Measurements from ENCODE around the gene SV2B. TPM values are rescaled to one million over a fixed set of nuclear protein-coding genes. Genes with fewer than 3 reads are reported as not detected.

SV2B gene
- total and polyA plus RNA-seq, 2 donors (not counting 3 experiments of a cell fraction or from before 2014, with no cell fraction given): not detected

GRCh38 chr15:91051248-91051647 is 48.8 kb upstream of the SV2B start:
- H3K4me1 ChIP-seq (ENCODE audit: control insufficient read depth, extremely low read depth, insufficient read depth, low read length): no peaks in the 10 kb centered on the region
- H2AFZ ChIP-seq (ENCODE audit: low read depth, low read length): no peak overlapping the region
- ChIA-PET CTCF (interaction anchor here (1.0 kb wide), 1 partner anchor 95 kb away, joined by 4 read pairs; no protein-coding TSS in a partner anchor), POLR2A (no interaction called here)
- FAIRE-seq: no peak
- no peak overlapping the region for H3K4me2 ChIP-seq (ENCODE audit: insufficient read depth, low read length)
- no peak for DNase-seq (ENCODE audit: low read depth, low spot score)
- peaks cover 11 to 23% of the 10 kb centered on the region in 2 experiments for H3K27me3 ChIP-seq (ENCODE audit: control insufficient read depth in 2 of 2, insufficient read depth in 2 of 2, low read length in 2 of 2)
- no peak overlapping the region for H3K9ac ChIP-seq (replicated peaks; ENCODE audit: extremely low read depth, insufficient read depth, low read length)
- no TSS peak for BruUV-seq (replicated peaks)
- H3K9me3 ChIP-seq (replicated peaks; ENCODE audit: control insufficient read depth, insufficient read depth, low read length): no peaks in the 10 kb centered on the region
- dilution Hi-C loops (cut with MboI; ENCODE audit: extremely low pct_ligation_motif_present, low sequenced_read_pairs) (no loop called here), intact Hi-C loops (cut with micrococcal nuclease) (no loop called here)
- no peaks in the 10 kb centered on the region for H4K20me1 ChIP-seq (replicated peaks; ENCODE audit: control insufficient read depth, extremely low read depth, insufficient read depth, low read length)
- H3K36me3 ChIP-seq (ENCODE audit: control insufficient read depth in 2 of 2, extremely low read depth in 1 of 2, insufficient read depth in 2 of 2, low read length in 2 of 2): no peaks in the 10 kb centered on the region
- no peaks in the 10 kb centered on the region for H3K9me1 ChIP-seq (replicated peaks; ENCODE audit: control insufficient read depth, extremely low read depth, insufficient read depth, low read length)
- TF ChIP-seq MAX (IDR thresholded peaks at IDR 0.05; ENCODE audit: insufficient read depth, insufficient read length) (no peak), POLR2A (IDR thresholded peaks at IDR 0.05; ENCODE audit: low read depth, low read length) (no peak), JUN (IDR thresholded peaks at IDR 0.05; ENCODE audit: borderline replicate concordance, insufficient read depth, insufficient read length, low read depth) (no peak), POLR2AphosphoS5 (IDR thresholded peaks at IDR 0.05; ENCODE audit: insufficient read depth, low read depth, low read length) (no peak), EZH2 (IDR thresholded peaks at IDR 0.05; ENCODE audit: borderline replicate concordance, low read depth, low read length, severe bottlenecking) (no peak), MYC (IDR thresholded peaks at IDR 0.05; ENCODE audit: low read depth, low read length) (no peak)
- no peak overlapping the region for H3K27ac ChIP-seq (ENCODE audit: insufficient read depth, low read depth, low read length)
- H3K79me2 ChIP-seq (ENCODE audit: control insufficient read depth, insufficient read depth, low read length): no peaks in the 10 kb centered on the region
- no peak overlapping the region for H3K4me3 ChIP-seq (replicated peaks in 1 of 3; ENCODE audit: insufficient read depth in 1 of 3, low read depth in 1 of 3, low read length in 3 of 3)

GRCh38 chr15:91054816-91055215 is 45.2 kb upstream of the SV2B start:
- dilution Hi-C loops (cut with MboI; ENCODE audit: extremely low pct_ligation_motif_present, low sequenced_read_pairs): no loop called here
- H3K27ac ChIP-seq (ENCODE audit: insufficient read depth, low read depth, low read length): no peak overlapping the region
- no peaks in the 10 kb centered on the region for H3K9me3 ChIP-seq (replicated peaks; ENCODE audit: control insufficient read depth, insufficient read depth, low read length)
- no peaks in the 10 kb centered on the region for H3K4me1 ChIP-seq (ENCODE audit: control insufficient read depth, extremely low read depth, insufficient read depth, low read length)
- no peak overlapping the region for H3K9ac ChIP-seq (replicated peaks; ENCODE audit: extremely low read depth, insufficient read depth, low read length)
- H2AFZ ChIP-seq (ENCODE audit: low read depth, low read length): no peak overlapping the region
- FAIRE-seq: no peak
- H3K9me1 ChIP-seq (replicated peaks; ENCODE audit: control insufficient read depth, extremely low read depth, insufficient read depth, low read length): no peaks in the 10 kb centered on the region
- no peaks in the 10 kb centered on the region for H3K36me3 ChIP-seq (ENCODE audit: control insufficient read depth in 2 of 2, extremely low read depth in 1 of 2, insufficient read depth in 2 of 2, low read length in 2 of 2)
- POLR2A ChIA-PET: no interaction called here
- CTCF ChIA-PET: interaction anchor here (0.9 to 6.4 kb wide), 8 partner anchors 8 to 218 kb away, joined by 3 to 210 read pairs (median 12); no protein-coding TSS in a partner anchor
- intact Hi-C loops (cut with micrococcal nuclease): no loop called here
- BruUV-seq (replicated peaks): no TSS peak
- no peaks in the 10 kb centered on the region for H3K79me2 ChIP-seq (ENCODE audit: control insufficient read depth, insufficient read depth, low read length)
- no peak for DNase-seq (ENCODE audit: low read depth, low spot score)
- peaks cover 17 to 31% of the 10 kb centered on the region in 2 experiments for H3K27me3 ChIP-seq (ENCODE audit: control insufficient read depth in 2 of 2, insufficient read depth in 2 of 2, low read length in 2 of 2)
- H3K4me3 ChIP-seq (replicated peaks in 1 of 3; ENCODE audit: insufficient read depth in 1 of 3, low read depth in 1 of 3, low read length in 3 of 3): no peak overlapping the region
- no peaks in the 10 kb centered on the region for H4K20me1 ChIP-seq (replicated peaks; ENCODE audit: control insufficient read depth, extremely low read depth, insufficient read depth, low read length)
- TF ChIP-seq MYC (IDR thresholded peaks at IDR 0.05; ENCODE audit: low read depth, low read length): no peak
- no peak for TF ChIP-seq EZH2 (IDR thresholded peaks at IDR 0.05; ENCODE audit: borderline replicate concordance, low read depth, low read length, severe bottlenecking)
- TF ChIP-seq MAX (IDR thresholded peaks at IDR 0.05; ENCODE audit: insufficient read depth, insufficient read length): no peak
- no peak for TF ChIP-seq FOS (IDR thresholded peaks at IDR 0.05; ENCODE audit: borderline replicate concordance, insufficient read depth, low read length)
- no peak for TF ChIP-seq POLR2A (IDR thresholded peaks at IDR 0.05; ENCODE audit: low read depth, low read length)
- no peak for TF ChIP-seq CTCF (IDR thresholded peaks at IDR 0.05; ENCODE audit: extremely low read depth in 1 of 2, insufficient read depth in 1 of 2, low read depth in 1 of 2, low read length in 2 of 2)
- TF ChIP-seq JUN (IDR thresholded peaks at IDR 0.05; ENCODE audit: borderline replicate concordance, insufficient read depth, insufficient read length, low read depth): no peak
- no peak for TF ChIP-seq GATA2 (IDR thresholded peaks at IDR 0.05; ENCODE audit: insufficient read depth, insufficient read length, low read depth, low read length)
- TF ChIP-seq POLR2AphosphoS5 (IDR thresholded peaks at IDR 0.05; ENCODE audit: insufficient read depth, low read depth, low read length): no peak
- H3K4me2 ChIP-seq (ENCODE audit: insufficient read depth, low read length): no peak overlapping the region
